Amniotic stem cell (primary cell): ENCODE results near the gene STXBP2.

ENCODE experiments used
- DNase-seq: peaks from one replicate; lab custom pipeline; 2025; lab: John Stamatoyannopoulos, UW

Gene STXBP2

DNA sequence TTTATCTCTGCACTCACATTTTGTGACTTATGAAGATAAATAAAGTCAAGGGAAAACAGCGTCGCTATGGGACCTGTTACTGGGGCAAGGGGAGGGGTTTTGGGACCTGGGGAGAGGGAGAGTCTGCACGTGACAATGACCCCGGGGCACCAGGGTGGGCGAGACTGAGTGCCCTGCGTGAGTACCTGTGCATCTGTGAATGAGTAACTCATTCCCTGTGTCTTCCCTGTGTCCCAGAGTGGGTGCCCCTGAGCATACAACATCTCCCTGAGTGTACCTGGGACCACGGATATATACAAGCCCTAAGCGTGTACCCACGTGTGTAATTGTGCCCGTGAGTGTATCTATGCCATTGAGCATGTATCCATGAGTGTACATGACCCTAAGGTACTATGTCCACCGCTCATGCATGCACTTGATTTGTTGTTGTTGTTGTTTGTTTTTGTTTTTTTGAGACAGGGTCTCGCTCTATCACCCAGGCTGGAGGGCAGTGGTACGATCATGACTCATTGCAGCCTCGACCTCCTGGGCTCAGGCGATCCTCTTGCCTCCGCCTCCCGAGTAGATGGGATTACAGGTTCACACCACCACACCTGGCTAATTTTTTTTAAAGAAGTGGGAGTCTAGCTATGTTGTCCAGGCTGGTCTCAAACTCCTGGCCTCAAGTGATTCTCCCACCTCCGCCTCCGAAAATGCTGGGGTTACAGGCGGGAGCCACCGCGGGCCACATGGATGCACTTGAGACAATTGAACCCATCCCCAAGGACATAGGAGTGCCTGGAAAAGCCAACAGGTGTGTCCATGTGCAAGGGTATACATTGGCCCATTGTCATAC is 43.1 kb downstream of the STXBP2 start:
- no peak for DNase-seq

- DNase-seq: peak; percentile 57
Measured at GRCh38 chr19:7680606-7681339, 43.9 kb downstream of the STXBP2 start, which contains the start of gene TRAPPC5. TSS of gene TRAPPC5 (plus strand) at chr19:7680833. CDS start at chr19:7682254, 1,421 bp downstream.

DNA sequence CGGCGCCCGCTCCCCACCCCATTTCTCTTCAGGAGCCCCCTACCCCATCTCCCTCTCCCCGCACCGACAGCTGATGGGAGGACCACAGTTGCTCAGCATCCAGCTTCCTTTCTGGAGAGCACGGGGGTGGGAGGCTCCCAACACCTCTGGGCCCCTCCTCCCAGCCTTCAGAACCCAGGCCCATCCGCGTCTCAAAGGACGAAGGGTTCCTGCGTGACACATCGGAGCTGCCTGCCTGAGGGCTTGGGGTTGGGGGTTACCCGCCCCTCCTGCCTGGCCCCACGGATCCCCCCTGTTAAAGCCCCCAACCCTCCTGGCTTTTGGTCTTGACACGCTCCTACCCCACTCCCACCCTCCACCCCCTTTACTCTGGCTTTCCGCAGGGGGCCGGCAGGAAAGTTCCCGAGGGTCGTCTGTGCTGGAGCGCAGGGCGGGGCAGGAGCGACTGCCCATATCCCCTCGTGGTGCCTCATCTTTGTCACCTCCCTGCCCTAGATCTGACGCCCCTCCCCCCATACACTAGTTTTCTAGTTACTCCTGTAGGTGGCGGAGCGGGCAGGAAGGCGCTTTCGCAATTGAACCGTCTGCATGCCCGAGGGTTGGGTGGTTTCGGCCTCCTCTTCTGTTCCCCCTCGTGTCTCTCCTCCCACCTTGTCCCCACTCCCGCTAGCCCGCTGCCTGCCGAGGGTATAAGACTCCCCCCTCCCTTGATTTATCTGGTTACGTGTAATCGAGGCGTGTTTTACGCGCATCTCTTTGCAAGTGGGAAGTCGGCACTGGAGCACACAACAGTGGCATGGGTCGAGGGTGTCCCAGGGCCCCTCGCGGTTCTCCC is 44.6 kb downstream of the STXBP2 start:
- peak; percentile 19 for DNase-seq

GRCh38 chr19:7682175-7682855 is 45.4 kb downstream of the STXBP2 start:
- DNase-seq: no peak

- DNase-seq: no peak
Measured at GRCh38 chr19:7685546-7686445, 48.9 kb downstream of the STXBP2 start.

DNA sequence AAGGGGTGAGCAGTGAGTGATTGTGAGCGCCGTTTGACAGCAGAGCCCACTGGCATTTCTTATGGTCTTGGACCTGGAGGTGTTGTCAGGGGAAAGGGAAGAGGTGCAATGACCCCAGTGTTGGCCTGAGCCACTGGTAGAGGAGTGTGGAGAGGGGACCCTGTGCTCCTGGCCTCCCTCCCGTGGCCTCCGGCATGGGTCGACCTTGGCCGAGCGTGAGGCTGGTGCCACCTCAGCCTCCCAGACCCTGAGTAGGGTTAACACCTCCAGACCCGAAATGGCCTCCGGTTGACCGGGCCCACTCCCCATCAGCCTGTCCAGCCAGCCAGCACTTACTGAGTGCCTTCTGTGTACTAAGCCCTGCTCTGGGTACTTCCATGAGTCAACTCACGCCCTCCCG is 50.3 kb downstream of the STXBP2 start:
- no peak for DNase-seq

- no peak for DNase-seq
Measured at GRCh38 chr19:7689165-7689564, 52.3 kb downstream of the STXBP2 start.

GRCh38 chr19:7690779-7691258 is 53.9 kb downstream of the STXBP2 start:
- DNase-seq: no peak

- no peak for DNase-seq
Measured at GRCh38 chr19:7691497-7691896, 54.6 kb downstream of the STXBP2 start.

- no peak for DNase-seq
Measured at GRCh38 chr19:7692417-7693088, 55.6 kb downstream of the STXBP2 start.

GRCh38 chr19:7694499-7694898 is 57.6 kb downstream of the STXBP2 start:
- DNase-seq: no peak
